Mesenchymal stem cell (in vitro differentiated cells and primary cell): ENCODE results near the gene CNKSR3.

Experiments used
- DNase-seq: peaks from one replicate; pipeline ENCODE4 v3.0.0-alpha.2; 2013
- H2AFZ ChIP-seq: one replicate; pipeline ENCODE4 v1.6.1; 2013; ENCODE audit warnings: low read depth, mild to moderate bottlenecking, control low read depth, inconsistent platforms, low read length, moderate library complexity
- H2AK5ac ChIP-seq: 2 replicates; pipeline ENCODE4 v1.6.1; 2013; ENCODE audit warnings: low read length, moderate library complexity, mild to moderate bottlenecking, inconsistent platforms; ENCODE audit not compliant: severe bottlenecking
- H2BK120ac ChIP-seq: one replicate; pipeline ENCODE4 v1.6.1; 2013; ENCODE audit warnings: low read depth, mild to moderate bottlenecking, inconsistent platforms, low read length, moderate library complexity
- H2BK12ac ChIP-seq, 2 experiments: one replicate each; pipeline ENCODE4 v1.6.1; 2013; ENCODE audit warnings: inconsistent platforms in 2 of 2, low read length in 2 of 2, mild to moderate bottlenecking in 2 of 2, moderate library complexity in 2 of 2, control low read depth in 1 of 2
- H2BK15ac ChIP-seq: one replicate; pipeline ENCODE4 v1.6.1; 2013; ENCODE audit warnings: mild to moderate bottlenecking, low read depth, inconsistent platforms; ENCODE audit not compliant: poor library complexity, severe bottlenecking
- H2BK5ac ChIP-seq: 2 replicates; pipeline ENCODE4 v1.6.1; 2013; ENCODE audit warnings: low read depth, mild to moderate bottlenecking, low read length, control low read depth, inconsistent platforms; ENCODE audit not compliant: poor library complexity, severe bottlenecking
- H3K14ac ChIP-seq, 2 experiments: one replicate each; pipeline ENCODE4 v1.6.1; 2013; ENCODE audit warnings: inconsistent platforms in 2 of 2, low read length in 2 of 2, control low read depth in 1 of 2, mild to moderate bottlenecking in 1 of 2, moderate library complexity in 1 of 2
- H3K18ac ChIP-seq, 2 experiments: one replicate each; pipeline ENCODE4 v1.6.1; 2013; ENCODE audit warnings: inconsistent platforms in 2 of 2, low read length in 2 of 2, control low read depth in 1 of 2, low read depth in 1 of 2, mild to moderate bottlenecking in 1 of 2
- H3K23ac ChIP-seq, 2 experiments: one replicate each; pipeline ENCODE4 v1.6.1; 2013; ENCODE audit warnings: inconsistent platforms in 2 of 2, low read length in 2 of 2, mild to moderate bottlenecking in 2 of 2, moderate library complexity in 2 of 2, control low read depth in 1 of 2
- H3K27ac ChIP-seq: 2 replicates; pipeline ENCODE4 v1.5.1; 2013; ENCODE audit warnings: mild to moderate bottlenecking, moderate library complexity, low read length, control low read depth, inconsistent platforms; ENCODE audit not compliant: poor library complexity, severe bottlenecking
- H3K27me3 ChIP-seq, 2 experiments: 2 replicates each; pipeline versions ENCODE4 v1.6.1 to v1.7.0; 2013; ENCODE audit warnings: low read length in 2 of 2, mild to moderate bottlenecking in 2 of 2, moderate library complexity in 2 of 2, control low read depth in 1 of 2, inconsistent platforms in 1 of 2; ENCODE audit not compliant: control insufficient read depth in 1 of 2, insufficient read depth in 1 of 2
- H3K36me3 ChIP-seq, 2 experiments: 2 replicates each; pipeline versions ENCODE4 v1.6.1 to v1.7.0; 2013; ENCODE audit warnings: low read length in 2 of 2, control low read depth in 1 of 2, inconsistent platforms in 1 of 2, low read depth in 1 of 2, mild to moderate bottlenecking in 1 of 2; ENCODE audit not compliant: insufficient read depth in 2 of 2, control insufficient read depth in 1 of 2
- H3K4ac ChIP-seq, 2 experiments: one replicate each; pipeline ENCODE4 v1.6.1; 2013; ENCODE audit warnings: inconsistent platforms in 2 of 2, low read length in 2 of 2, mild to moderate bottlenecking in 2 of 2, moderate library complexity in 2 of 2, control low read depth in 1 of 2, low read depth in 1 of 2
- H3K4me1 ChIP-seq: 2 replicates; pipeline ENCODE4 v1.6.1; 2013; ENCODE audit warnings: low read depth, low read length, control low read depth; ENCODE audit not compliant: control insufficient read depth, insufficient read depth
- H3K4me2 ChIP-seq: 2 replicates; pipeline ENCODE4 v1.6.1; 2013; ENCODE audit warnings: low read length, mild to moderate bottlenecking, inconsistent platforms; ENCODE audit not compliant: poor library complexity, severe bottlenecking
- H3K4me3 ChIP-seq, 2 experiments: 2 replicates each; pipeline versions ENCODE4 v1.5.1 to v1.7.0; 2013; ENCODE audit warnings: low read length in 2 of 2, mild to moderate bottlenecking in 2 of 2, control low read depth in 1 of 2, low read depth in 1 of 2; ENCODE audit not compliant: insufficient read depth in 1 of 2
- H3K79me1 ChIP-seq: replicated peaks from 2 replicates; pipeline ENCODE4 v1.6.1; 2013; ENCODE audit warnings: mild to moderate bottlenecking, control low read depth, low read length, inconsistent platforms; ENCODE audit not compliant: poor library complexity, severe bottlenecking
- H3K9ac ChIP-seq: 2 replicates; pipeline ENCODE4 v1.7.0; 2013; ENCODE audit warnings: mild to moderate bottlenecking, low read length, moderate library complexity
- H3K9me3 ChIP-seq: 2 replicates; pipeline ENCODE4 v1.7.0; 2013; ENCODE audit warnings: mild to moderate bottlenecking, low read length; ENCODE audit not compliant: control insufficient read depth
- H4K8ac ChIP-seq: one replicate; pipeline ENCODE4 v1.6.1; 2013; ENCODE audit warnings: inconsistent platforms, mild to moderate bottlenecking, low read length, moderate library complexity
- H4K91ac ChIP-seq: one replicate; pipeline ENCODE4 v1.6.1; 2013; ENCODE audit warnings: mild to moderate bottlenecking, low read length, inconsistent platforms
- WGBS: methylation state at CpG from one replicate; pipeline ENCODE4 v1.1.7; 2013; ENCODE audit warnings: mixed read lengths; 5-methylcytosine and 5-hydroxymethylcytosine counted together

Gene CNKSR3

GRCh38 chr6:154535851-154536250 lies 25.4 kb upstream of the CNKSR3 start:
- no peak overlapping the region for H3K4ac ChIP-seq
- H4K8ac ChIP-seq: no peak overlapping the region
- H3K27me3 ChIP-seq: peaks cover 0 to 6% of the 10 kb centered on the region in 2 experiments
- no peak overlapping the region for H3K4me2 ChIP-seq
- no peak for DNase-seq
- no peak overlapping the region for H2BK120ac ChIP-seq
- H3K4me3 ChIP-seq: no peak overlapping the region
- H2BK12ac ChIP-seq: no peak overlapping the region
- H3K23ac ChIP-seq: no peak overlapping the region
- no CpG with 5 or more reads among the region's 2 CpGs for WGBS
- no peak overlapping the region for H3K14ac ChIP-seq
- no peak overlapping the region for H2AFZ ChIP-seq
- H2AK5ac ChIP-seq: no peak overlapping the region
- no peak overlapping the region for H4K91ac ChIP-seq
- H2BK15ac ChIP-seq: no peak overlapping the region
- H3K27ac ChIP-seq: no peak overlapping the region
- H2BK5ac ChIP-seq: no peak overlapping the region
- H3K36me3 ChIP-seq: no peaks in the 10 kb centered on the region
- no peaks in the 10 kb centered on the region for H3K9me3 ChIP-seq
- no peak overlapping the region for H3K18ac ChIP-seq
- H3K4me1 ChIP-seq: peaks cover 6% of the 10 kb centered on the region
- no peaks in the 10 kb centered on the region for H3K79me1 ChIP-seq
- H3K9ac ChIP-seq: no peak overlapping the region

GRCh38 chr6:154535147-154535546 lies 24.7 kb upstream of the CNKSR3 start:
- Histone ChIP-seq H3K4me1 (peaks cover 6% of the 10 kb centered on the region), H4K8ac (no peak overlapping the region), H3K9me3 (no peaks in the 10 kb centered on the region), H3K79me1 (no peaks in the 10 kb centered on the region), H4K91ac (no peak overlapping the region), H2AFZ (no peak overlapping the region), H2BK120ac (no peak overlapping the region), H2BK5ac (no peak overlapping the region), H3K18ac (no peak overlapping the region), H3K27me3 (peaks cover 0 to 6% of the 10 kb centered on the region in 2 experiments), H2BK15ac (no peak overlapping the region), H3K4me2 (no peak overlapping the region), H3K9ac (no peak overlapping the region), H3K23ac (no peak overlapping the region), H3K36me3 (no peaks in the 10 kb centered on the region), H2BK12ac (no peak overlapping the region), H2AK5ac (no peak overlapping the region), H3K4ac (no peak overlapping the region), H3K14ac (no peak overlapping the region), H3K4me3 (no peak overlapping the region), H3K27ac (no peak overlapping the region)
- 95% methylated on average over 3 of the region's 3 CpGs for WGBS
- DNase-seq: no peak

DNA sequence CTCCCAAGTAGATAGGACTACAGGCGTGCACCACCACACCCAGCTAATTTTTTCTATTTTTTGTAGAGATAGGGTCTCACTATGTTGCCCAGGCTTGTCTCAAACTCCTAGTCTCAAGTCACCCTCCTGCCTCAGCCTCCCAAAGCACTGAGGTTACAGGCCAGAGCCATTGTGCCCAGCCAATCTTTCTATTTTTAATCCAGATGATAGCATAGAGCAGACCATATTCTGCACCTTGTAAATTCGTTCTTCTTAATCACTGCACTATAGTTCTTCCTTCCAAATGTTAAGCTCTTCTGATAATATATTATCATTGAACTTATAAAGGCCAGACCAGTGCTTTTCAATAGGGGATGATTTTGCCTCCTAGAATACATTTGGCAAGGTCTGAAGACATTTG lies 24.0 kb upstream of the CNKSR3 start:
- Histone ChIP-seq H3K4me1 (peaks cover 6% of the 10 kb centered on the region), H3K79me1 (no peaks in the 10 kb centered on the region), H3K27me3 (peaks cover 0 to 6% of the 10 kb centered on the region in 2 experiments), H3K4ac (no peak overlapping the region), H4K91ac (no peak overlapping the region), H3K23ac (no peak overlapping the region), H3K4me3 (no peak overlapping the region), H2BK15ac (no peak overlapping the region), H2AK5ac (no peak overlapping the region), H3K9ac (no peak overlapping the region), H4K8ac (no peak overlapping the region), H3K18ac (no peak overlapping the region), H2BK12ac (no peak overlapping the region), H3K14ac (no peak overlapping the region), H3K27ac (no peak overlapping the region), H3K36me3 (no peaks in the 10 kb centered on the region), H3K9me3 (no peaks in the 10 kb centered on the region), H3K4me2 (no peak overlapping the region), H2BK120ac (no peak overlapping the region), H2AFZ (no peak overlapping the region), H2BK5ac (no peak overlapping the region)
- 100% methylated on average over 1 of the region's 2 CpGs for WGBS
- DNase-seq: no peak

DNA sequence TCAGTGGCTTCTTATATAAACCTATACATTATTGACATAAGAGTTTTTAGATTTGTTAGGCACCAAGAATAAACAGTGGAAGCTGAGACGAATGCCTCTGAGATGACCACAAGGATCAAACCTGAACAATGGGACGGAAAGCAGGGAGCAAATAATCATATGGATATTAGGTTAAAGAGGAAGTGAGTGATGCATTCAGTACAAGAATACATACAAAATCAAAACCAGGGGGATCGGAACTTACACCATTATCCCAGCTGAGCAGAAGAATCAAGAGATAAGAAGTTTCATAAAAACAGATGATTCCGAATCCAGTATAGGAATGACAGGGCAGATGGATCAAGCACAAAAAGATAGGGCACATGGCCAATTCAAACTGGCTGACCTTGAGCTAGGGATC lies 21.9 kb upstream of the CNKSR3 start:
- no peaks in the 10 kb centered on the region for H3K79me1 ChIP-seq

More for the DNA sequence above, 21.9 kb upstream of the CNKSR3 start:
- Histone ChIP-seq H3K4ac (no peak overlapping the region), H3K23ac (no peak overlapping the region), H3K4me3 (no peak overlapping the region), H2BK12ac (no peak overlapping the region), H2AK5ac (no peak overlapping the region), H3K27ac (no peak overlapping the region), H2BK120ac (no peak overlapping the region), H3K9me3 (peaks cover 2% of the 10 kb centered on the region), H3K14ac (no peak overlapping the region), H4K8ac (no peak overlapping the region), H3K4me1 (peaks cover 4% of the 10 kb centered on the region), H3K36me3 (no peaks in the 10 kb centered on the region), H3K27me3 (peaks cover 0 to 6% of the 10 kb centered on the region in 2 experiments), H4K91ac (no peak overlapping the region), H3K18ac (no peak overlapping the region), H2BK15ac (no peak overlapping the region), H2AFZ (no peak overlapping the region), H2BK5ac (no peak overlapping the region), H3K9ac (no peak overlapping the region), H3K4me2 (no peak overlapping the region)
- 96% methylated on average over 1 of the region's 4 CpGs for WGBS
- no peak for DNase-seq
